ENCODE data around the gene FCER2. TPM values are rescaled to one million over a fixed set of nuclear protein-coding genes. Genes with fewer than 3 reads are reported as not detected.

Gene FCER2
- total and polyA plus RNA-seq, 4 donors = 0.14 TPM; not detected in 3

DNA sequence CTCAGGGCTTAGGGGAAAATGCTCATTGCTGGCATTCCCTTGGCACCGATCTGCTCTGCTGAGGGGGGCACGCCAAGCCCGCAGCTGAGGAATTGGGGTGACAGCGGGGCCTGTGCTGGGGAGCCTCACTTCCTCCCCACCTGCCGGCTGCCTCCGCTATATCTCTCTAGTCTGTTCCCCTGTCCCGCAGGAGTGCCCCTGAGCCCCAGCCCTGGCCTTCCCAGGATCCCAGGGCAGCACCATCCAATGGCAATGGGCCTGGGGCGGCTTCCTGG lies 55.6 kb downstream of the FCER2 start:
- Histone ChIP-seq H3K9me3 (ENCODE audit: control insufficient read depth in 4 of 4, low read length in 3 of 4) (no peaks in the 10 kb centered on the region), H3K9ac (ENCODE audit: low read depth in 1 of 2, low read length in 2 of 2) (no peak overlapping the region), H3K4me1 (ENCODE audit: control insufficient read depth in 4 of 4, insufficient read depth in 4 of 4, low read length in 3 of 4) (peaks cover 0 to 5% (median 0%) of the 10 kb centered on the region in 4 donors), H3K27me3 (ENCODE audit: control insufficient read depth in 4 of 4, insufficient read depth in 4 of 4, low read length in 3 of 4) (no peaks in the 10 kb centered on the region), H3K4me3 (ENCODE audit: low read depth in 1 of 3, low read length in 3 of 3) (no peak overlapping the region), H3K27ac (ENCODE audit: low read depth in 1 of 2, low read length in 2 of 2) (no peak overlapping the region), H3K36me3 (ENCODE audit: control insufficient read depth in 4 of 4, insufficient read depth in 3 of 4, low read depth in 1 of 4, low read length in 3 of 4) (peaks cover 0 to 3% (median 0%) of the 10 kb centered on the region in 4 donors)
- WGBS = 93% methylated on average over 8 of the region's 8 CpGs
- no peak for DNase-seq (ENCODE audit: low spot score)
- TF ChIP-seq HNF4A (conservative IDR thresholded peaks at IDR 0.05) (no peak), RXRA (IDR thresholded peaks at IDR 0.05) (no peak), TAF1 (conservative IDR thresholded peaks at IDR 0.05) (no peak), FOXA2 (IDR thresholded peaks at IDR 0.05) (no peak), NR2F2 (IDR thresholded peaks at IDR 0.05) (no peak), GABPA (IDR thresholded peaks at IDR 0.05 in 1 of 2, conservative IDR thresholded peaks at IDR 0.05 in 1 of 2) (no peak), YY1 (IDR thresholded peaks at IDR 0.05) (no peak), SP1 (IDR thresholded peaks at IDR 0.05) (no peak), RAD21 (IDR thresholded peaks at IDR 0.05) (no peak), EGR1 (IDR thresholded peaks at IDR 0.05; ENCODE audit: low read depth in 2 of 2) (no peak), FOXA1 (IDR thresholded peaks at IDR 0.05) (no peak), HNF4G (IDR thresholded peaks at IDR 0.05) (no peak), JUND (IDR thresholded peaks at IDR 0.05) (no peak)
- TF ChIP-seq, protein P1, sequence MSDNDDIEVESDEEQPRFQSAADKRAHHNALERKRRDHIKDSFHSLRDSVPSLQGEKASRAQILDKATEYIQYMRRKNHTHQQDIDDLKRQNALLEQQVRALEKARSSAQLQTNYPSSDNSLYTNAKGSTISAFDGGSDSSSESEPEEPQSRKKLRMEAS (IDR thresholded peaks at IDR 0.05) = no peak
- TF ChIP-seq, protein P2, sequence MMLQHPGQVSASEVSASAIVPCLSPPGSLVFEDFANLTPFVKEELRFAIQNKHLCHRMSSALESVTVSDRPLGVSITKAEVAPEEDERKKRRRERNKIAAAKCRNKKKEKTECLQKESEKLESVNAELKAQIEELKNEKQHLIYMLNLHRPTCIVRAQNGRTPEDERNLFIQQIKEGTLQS (IDR thresholded peaks at IDR 0.05) = no peak
- TF ChIP-seq, protein P3, sequence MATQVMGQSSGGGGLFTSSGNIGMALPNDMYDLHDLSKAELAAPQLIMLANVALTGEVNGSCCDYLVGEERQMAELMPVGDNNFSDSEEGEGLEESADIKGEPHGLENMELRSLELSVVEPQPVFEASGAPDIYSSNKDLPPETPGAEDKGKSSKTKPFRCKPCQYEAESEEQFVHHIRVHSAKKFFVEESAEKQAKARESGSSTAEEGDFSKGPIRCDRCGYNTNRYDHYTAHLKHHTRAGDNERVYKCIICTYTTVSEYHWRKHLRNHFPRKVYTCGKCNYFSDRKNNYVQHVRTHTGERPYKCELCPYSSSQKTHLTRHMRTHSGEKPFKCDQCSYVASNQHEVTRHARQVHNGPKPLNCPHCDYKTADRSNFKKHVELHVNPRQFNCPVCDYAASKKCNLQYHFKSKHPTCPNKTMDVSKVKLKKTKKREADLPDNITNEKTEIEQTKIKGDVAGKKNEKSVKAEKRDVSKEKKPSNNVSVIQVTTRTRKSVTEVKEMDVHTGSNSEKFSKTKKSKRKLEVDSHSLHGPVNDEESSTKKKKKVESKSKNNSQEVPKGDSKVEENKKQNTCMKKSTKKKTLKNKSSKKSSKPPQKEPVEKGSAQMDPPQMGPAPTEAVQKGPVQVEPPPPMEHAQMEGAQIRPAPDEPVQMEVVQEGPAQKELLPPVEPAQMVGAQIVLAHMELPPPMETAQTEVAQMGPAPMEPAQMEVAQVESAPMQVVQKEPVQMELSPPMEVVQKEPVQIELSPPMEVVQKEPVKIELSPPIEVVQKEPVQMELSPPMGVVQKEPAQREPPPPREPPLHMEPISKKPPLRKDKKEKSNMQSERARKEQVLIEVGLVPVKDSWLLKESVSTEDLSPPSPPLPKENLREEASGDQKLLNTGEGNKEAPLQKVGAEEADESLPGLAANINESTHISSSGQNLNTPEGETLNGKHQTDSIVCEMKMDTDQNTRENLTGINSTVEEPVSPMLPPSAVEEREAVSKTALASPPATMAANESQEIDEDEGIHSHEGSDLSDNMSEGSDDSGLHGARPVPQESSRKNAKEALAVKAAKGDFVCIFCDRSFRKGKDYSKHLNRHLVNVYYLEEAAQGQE (IDR thresholded peaks at IDR 0.05) = no peak

DNA sequence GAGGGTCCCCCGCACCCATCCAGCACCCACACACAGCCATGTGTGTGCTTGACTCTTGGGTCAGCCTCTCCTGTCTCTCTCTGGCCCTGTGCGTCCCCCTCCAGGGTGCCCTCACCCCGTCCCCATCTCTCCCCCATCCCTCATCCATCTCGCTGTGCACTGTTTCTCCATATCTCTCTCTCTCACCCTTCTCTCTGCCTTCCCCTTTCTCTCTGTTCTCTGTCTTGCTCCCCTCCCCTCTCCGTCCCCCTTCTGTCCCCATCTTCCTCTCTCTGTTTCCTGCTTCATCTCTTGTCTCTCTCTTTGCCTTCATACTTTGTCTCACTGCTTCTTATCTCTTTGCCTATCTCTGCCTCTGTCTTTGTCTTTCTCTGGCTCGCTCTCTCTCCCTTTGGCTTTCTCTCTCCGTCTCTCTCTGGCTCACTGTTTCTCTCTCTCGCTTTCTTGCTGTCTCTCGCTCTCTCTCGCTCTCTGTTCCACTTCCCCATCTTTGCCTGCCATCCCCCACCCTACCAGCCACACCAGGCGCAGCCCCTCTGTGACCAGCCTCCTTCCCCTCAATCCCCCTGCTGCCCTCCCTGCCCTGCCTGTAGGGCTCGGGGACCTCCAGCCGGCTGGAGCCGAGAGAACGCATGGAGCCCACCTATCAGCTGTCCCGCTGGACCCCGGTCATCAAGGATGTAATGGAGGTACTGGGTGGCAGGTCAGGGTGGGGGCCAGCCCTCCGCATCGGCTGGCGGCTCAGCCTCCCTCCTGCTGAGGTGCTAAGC lies 56.1 kb downstream of the FCER2 start:
- Histone ChIP-seq H3K27ac (ENCODE audit: low read depth in 1 of 2, low read length in 2 of 2) (no peak overlapping the region), H3K9me3 (ENCODE audit: control insufficient read depth in 4 of 4, low read length in 3 of 4) (no peaks in the 10 kb centered on the region), H3K36me3 (ENCODE audit: control insufficient read depth in 4 of 4, insufficient read depth in 3 of 4, low read depth in 1 of 4, low read length in 3 of 4) (peaks cover 0 to 3% (median 0%) of the 10 kb centered on the region in 4 donors), H3K4me3 (ENCODE audit: low read depth in 1 of 3, low read length in 3 of 3) (no peak overlapping the region), H3K4me1 (ENCODE audit: control insufficient read depth in 4 of 4, insufficient read depth in 4 of 4, low read length in 3 of 4) (peaks cover 0 to 5% (median 0%) of the 10 kb centered on the region in 4 donors), H3K27me3 (ENCODE audit: control insufficient read depth in 4 of 4, insufficient read depth in 4 of 4, low read length in 3 of 4) (no peaks in the 10 kb centered on the region), H3K9ac (ENCODE audit: low read depth in 1 of 2, low read length in 2 of 2) (no peak overlapping the region)
- WGBS = 85% methylated on average over 20 of the region's 20 CpGs
- DNase-seq (ENCODE audit: low spot score) = no peak
- TF ChIP-seq RAD21 (IDR thresholded peaks at IDR 0.05) (no peak), HNF4A (conservative IDR thresholded peaks at IDR 0.05) (no peak), FOXA1 (IDR thresholded peaks at IDR 0.05) (no peak), YY1 (IDR thresholded peaks at IDR 0.05) (no peak), JUND (IDR thresholded peaks at IDR 0.05) (no peak), FOXA2 (IDR thresholded peaks at IDR 0.05) (no peak), NR2F2 (IDR thresholded peaks at IDR 0.05) (no peak)
- TF ChIP-seq, protein P4, sequence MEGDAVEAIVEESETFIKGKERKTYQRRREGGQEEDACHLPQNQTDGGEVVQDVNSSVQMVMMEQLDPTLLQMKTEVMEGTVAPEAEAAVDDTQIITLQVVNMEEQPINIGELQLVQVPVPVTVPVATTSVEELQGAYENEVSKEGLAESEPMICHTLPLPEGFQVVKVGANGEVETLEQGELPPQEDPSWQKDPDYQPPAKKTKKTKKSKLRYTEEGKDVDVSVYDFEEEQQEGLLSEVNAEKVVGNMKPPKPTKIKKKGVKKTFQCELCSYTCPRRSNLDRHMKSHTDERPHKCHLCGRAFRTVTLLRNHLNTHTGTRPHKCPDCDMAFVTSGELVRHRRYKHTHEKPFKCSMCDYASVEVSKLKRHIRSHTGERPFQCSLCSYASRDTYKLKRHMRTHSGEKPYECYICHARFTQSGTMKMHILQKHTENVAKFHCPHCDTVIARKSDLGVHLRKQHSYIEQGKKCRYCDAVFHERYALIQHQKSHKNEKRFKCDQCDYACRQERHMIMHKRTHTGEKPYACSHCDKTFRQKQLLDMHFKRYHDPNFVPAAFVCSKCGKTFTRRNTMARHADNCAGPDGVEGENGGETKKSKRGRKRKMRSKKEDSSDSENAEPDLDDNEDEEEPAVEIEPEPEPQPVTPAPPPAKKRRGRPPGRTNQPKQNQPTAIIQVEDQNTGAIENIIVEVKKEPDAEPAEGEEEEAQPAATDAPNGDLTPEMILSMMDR (IDR thresholded peaks at IDR 0.05; ENCODE audit: low read depth, low read length, missing input control) = no peak
- TF ChIP-seq, protein P1 (IDR thresholded peaks at IDR 0.05) = no peak
- TF ChIP-seq, protein P5, sequence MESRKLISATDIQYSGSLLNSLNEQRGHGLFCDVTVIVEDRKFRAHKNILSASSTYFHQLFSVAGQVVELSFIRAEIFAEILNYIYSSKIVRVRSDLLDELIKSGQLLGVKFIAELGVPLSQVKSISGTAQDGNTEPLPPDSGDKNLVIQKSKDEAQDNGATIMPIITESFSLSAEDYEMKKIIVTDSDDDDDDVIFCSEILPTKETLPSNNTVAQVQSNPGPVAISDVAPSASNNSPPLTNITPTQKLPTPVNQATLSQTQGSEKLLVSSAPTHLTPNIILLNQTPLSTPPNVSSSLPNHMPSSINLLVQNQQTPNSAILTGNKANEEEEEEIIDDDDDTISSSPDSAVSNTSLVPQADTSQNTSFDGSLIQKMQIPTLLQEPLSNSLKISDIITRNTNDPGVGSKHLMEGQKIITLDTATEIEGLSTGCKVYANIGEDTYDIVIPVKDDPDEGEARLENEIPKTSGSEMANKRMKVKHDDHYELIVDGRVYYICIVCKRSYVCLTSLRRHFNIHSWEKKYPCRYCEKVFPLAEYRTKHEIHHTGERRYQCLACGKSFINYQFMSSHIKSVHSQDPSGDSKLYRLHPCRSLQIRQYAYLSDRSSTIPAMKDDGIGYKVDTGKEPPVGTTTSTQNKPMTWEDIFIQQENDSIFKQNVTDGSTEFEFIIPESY (IDR thresholded peaks at IDR 0.05) = no peak
- TF ChIP-seq, protein P3 (IDR thresholded peaks at IDR 0.05) = no peak

All from liver (tissue), 9 donors.